Skin epidermis (tissue), 12 donors: ENCODE results near the gene PCDHGB6.
A peak's percentile ranks its signal among the peaks of the same experiment; 100 is the strongest.
"Not testable (repeated sequence)": the region's sequence is repeated elsewhere in the genome, so short reads cannot be mapped to it uniquely, and the experiment has no call there.

Experiments
- H3K27ac ChIP-seq, 21 experiments: fragments of 200-600 bp; sonication (generic) in 11 of 21; one replicate each; pipeline ENCODE4 v1.5.0; 2020; ENCODE audit warnings: mild to moderate bottlenecking in 3 of 21, inconsistent platforms in 2 of 21, moderate library complexity in 2 of 21
- H3K4me3 ChIP-seq, 7 experiments: fragments of 200-600 bp; sonication (generic) in 2 of 7; one replicate each; pipeline ENCODE4 v1.5.0; 2020; ENCODE audit warnings: inconsistent platforms in 2 of 7, mild to moderate bottlenecking in 2 of 7, moderate library complexity in 1 of 7

PCDHGB6 gene

GRCh38 chr5:141414548-141415274 lies 6.9 kb downstream of the PCDHGB6 start:
- not testable (repeated sequence) for H3K4me3 ChIP-seq, H3K27ac ChIP-seq

GRCh38 chr5:141415275-141415618 lies 7.4 kb downstream of the PCDHGB6 start:
- not testable (repeated sequence) for H3K27ac ChIP-seq, H3K4me3 ChIP-seq

GRCh38 chr5:141417494-141418172 lies 9.8 kb downstream of the PCDHGB6 start, which contains the start of gene PCDHGB7:
TSS of gene PCDHGB7 (plus strand) at chr5:141417677. CDS start at chr5:141417860, 183 bp downstream.
- H3K4me3 ChIP-seq = peak within 1 kb of the TSS; percentile 16 to 37 (median 25)
- H3K27ac ChIP-seq = peak within 1 kb of the TSS in 1 of 21 experiments; percentile 12

- no peak overlapping the region for H3K4me3 ChIP-seq
- no peak overlapping the region for H3K27ac ChIP-seq
These were observed 11.5 kb downstream of the PCDHGB6 start for GRCh38 chr5:141419074-141419880.

GRCh38 chr5:141420855-141421488 lies 13.2 kb downstream of the PCDHGB6 start, which contains the start of gene PCDHGA11:
TSS of gene PCDHGA11 (plus strand) at chr5:141421051. CDS start at chr5:141421228, 177 bp downstream.
- no peak within 1 kb of the TSS for H3K27ac ChIP-seq
- peak within 1 kb of the TSS in 4 of 7 experiments; percentile 11 to 32 (median 28) for H3K4me3 ChIP-seq

- Histone ChIP-seq H3K27ac (no peak overlapping the region), H3K4me3 (peak overlapping the region in 3 of 7 experiments; percentile 11 to 32 (median 32))
These were observed 13.7 kb downstream of the PCDHGB6 start for GRCh38 chr5:141421489-141421855.

GRCh38 chr5:141422742-141423291 lies 15.0 kb downstream of the PCDHGB6 start:
- Histone ChIP-seq H3K4me3 (no peak overlapping the region), H3K27ac (no peak overlapping the region)

- Histone ChIP-seq H3K27ac (no peak overlapping the region), H3K4me3 (no peak overlapping the region)
These were observed 20.1 kb downstream of the PCDHGB6 start for GRCh38 chr5:141427783-141428426.

GRCh38 chr5:141430332-141431113 lies 22.7 kb downstream of the PCDHGB6 start, which contains the start of gene PCDHGA12:
TSS of gene PCDHGA12 (plus strand) at chr5:141430507. CDS start at chr5:141430760, 253 bp downstream.
- Histone ChIP-seq H3K27ac (no peak within 1 kb of the TSS), H3K4me3 (peak within 1 kb of the TSS in 3 of 7 experiments; percentile 6 to 15 (median 12))

GRCh38 chr5:141431286-141431685 lies 23.5 kb downstream of the PCDHGB6 start:
- H3K27ac ChIP-seq = no peak overlapping the region
- H3K4me3 ChIP-seq = peak overlapping the region in 3 of 7 experiments; percentile 6 to 15 (median 12)

- not testable (repeated sequence) for H3K4me3 ChIP-seq, H3K27ac ChIP-seq
These were observed 24.5 kb downstream of the PCDHGB6 start for GRCh38 chr5:141432308-141432707.

GRCh38 chr5:141432726-141433125 lies 24.9 kb downstream of the PCDHGB6 start:
- not testable (repeated sequence) for H3K4me3 ChIP-seq, H3K27ac ChIP-seq

GRCh38 chr5:141434006-141434405 lies 26.2 kb downstream of the PCDHGB6 start:
- Histone ChIP-seq H3K27ac (no peak overlapping the region), H3K4me3 (no peak overlapping the region)

GRCh38 chr5:141437221-141437620 lies 29.4 kb downstream of the PCDHGB6 start:
- Histone ChIP-seq H3K4me3 (no peak overlapping the region), H3K27ac (no peak overlapping the region)

- H3K27ac ChIP-seq = no peak overlapping the region
- H3K4me3 ChIP-seq = no peak overlapping the region
These were observed 31.8 kb downstream of the PCDHGB6 start for GRCh38 chr5:141439411-141440141.

GRCh38 chr5:141440341-141440740 lies 32.5 kb downstream of the PCDHGB6 start:
- Histone ChIP-seq H3K4me3 (no peak overlapping the region), H3K27ac (no peak overlapping the region)

- H3K27ac ChIP-seq = no peak overlapping the region
- H3K4me3 ChIP-seq = no peak overlapping the region
These were observed 33.9 kb downstream of the PCDHGB6 start for GRCh38 chr5:141441571-141442170.
